ENCODE results near the gene MEIS1. TPM values are rescaled to one million over a fixed set of nuclear protein-coding genes. Genes with fewer than 3 reads are reported as not detected.

Gene MEIS1
- total and polyA plus RNA-seq, 2 donors from 2014 or later: 7.3 to 36.7 TPM

DNA sequence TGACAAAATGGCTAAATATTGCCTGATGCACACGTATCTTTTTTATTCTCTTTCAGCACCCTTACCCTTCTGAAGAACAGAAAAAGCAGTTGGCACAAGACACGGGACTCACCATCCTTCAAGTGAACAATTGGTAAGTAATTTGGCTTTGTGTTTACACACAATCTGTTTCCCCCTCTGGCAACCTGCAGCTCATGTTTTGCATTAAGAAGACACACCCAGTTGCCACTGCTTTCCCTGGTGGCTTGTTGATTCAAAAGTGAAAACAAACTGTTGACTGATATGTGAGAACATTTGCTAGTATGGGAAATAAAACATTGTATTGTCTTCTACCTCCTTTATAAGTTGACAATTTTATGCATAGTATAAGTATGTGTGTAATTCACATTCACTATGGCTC, 113.0 kb downstream of the MEIS1 start:
- H3K9ac ChIP-seq (ENCODE audit: low read length in 3 of 3): no peak overlapping the region
- FAIRE-seq: no peak
- no peaks in the 10 kb centered on the region for H3K27me3 ChIP-seq (ENCODE audit: control insufficient read depth, insufficient read depth, low read length)
- no peak overlapping the region for H3K27ac ChIP-seq (ENCODE audit: low read depth in 2 of 2, low read length in 2 of 2)
- H3K4me3 ChIP-seq (ENCODE audit: low read length in 3 of 3): no peak overlapping the region
- no peak for DNase-seq
- intact Hi-C loops (cut with DNase I): no loop called here
- no peaks in the 10 kb centered on the region for H3K9me3 ChIP-seq (ENCODE audit: control insufficient read depth in 2 of 3, insufficient read depth in 1 of 3, low read length in 3 of 3)
- H3K36me3 ChIP-seq (ENCODE audit: control insufficient read depth in 2 of 3, insufficient read depth in 3 of 3, low read length in 3 of 3): peaks cover 0 to 4% (median 0%) of the 10 kb centered on the region in 3 donors
- peaks cover 3 to 21% (median 7%) of the 10 kb centered on the region in 3 donors for H3K4me1 ChIP-seq (ENCODE audit: control insufficient read depth in 2 of 3, insufficient read depth in 2 of 3, low read depth in 1 of 3, low read length in 3 of 3)
- TF ChIP-seq, protein P1, sequence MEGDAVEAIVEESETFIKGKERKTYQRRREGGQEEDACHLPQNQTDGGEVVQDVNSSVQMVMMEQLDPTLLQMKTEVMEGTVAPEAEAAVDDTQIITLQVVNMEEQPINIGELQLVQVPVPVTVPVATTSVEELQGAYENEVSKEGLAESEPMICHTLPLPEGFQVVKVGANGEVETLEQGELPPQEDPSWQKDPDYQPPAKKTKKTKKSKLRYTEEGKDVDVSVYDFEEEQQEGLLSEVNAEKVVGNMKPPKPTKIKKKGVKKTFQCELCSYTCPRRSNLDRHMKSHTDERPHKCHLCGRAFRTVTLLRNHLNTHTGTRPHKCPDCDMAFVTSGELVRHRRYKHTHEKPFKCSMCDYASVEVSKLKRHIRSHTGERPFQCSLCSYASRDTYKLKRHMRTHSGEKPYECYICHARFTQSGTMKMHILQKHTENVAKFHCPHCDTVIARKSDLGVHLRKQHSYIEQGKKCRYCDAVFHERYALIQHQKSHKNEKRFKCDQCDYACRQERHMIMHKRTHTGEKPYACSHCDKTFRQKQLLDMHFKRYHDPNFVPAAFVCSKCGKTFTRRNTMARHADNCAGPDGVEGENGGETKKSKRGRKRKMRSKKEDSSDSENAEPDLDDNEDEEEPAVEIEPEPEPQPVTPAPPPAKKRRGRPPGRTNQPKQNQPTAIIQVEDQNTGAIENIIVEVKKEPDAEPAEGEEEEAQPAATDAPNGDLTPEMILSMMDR (IDR thresholded peaks at IDR 0.05; ENCODE audit: borderline replicate concordance, extremely low read depth, insufficient read depth): no peak

DNA sequence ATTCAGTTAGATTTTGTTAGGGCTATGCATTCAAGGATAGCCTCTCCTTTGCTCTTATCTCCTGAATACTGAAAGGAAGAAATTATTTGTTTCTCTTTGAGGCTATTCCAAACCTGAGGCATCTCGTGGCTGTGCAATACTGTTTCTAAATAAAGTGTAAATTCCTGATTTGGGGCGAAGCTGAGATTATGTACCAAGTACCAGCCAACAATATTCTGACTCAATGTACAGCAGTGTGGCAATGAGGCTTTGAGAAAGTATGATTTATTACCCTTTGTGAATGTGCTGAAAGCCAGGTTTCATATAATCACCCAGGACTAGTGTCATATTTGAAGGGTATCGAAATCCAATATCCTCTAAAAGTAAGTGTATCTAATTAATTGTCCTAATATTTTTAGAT, 113.5 kb downstream of the MEIS1 start:
- Histone ChIP-seq H3K9me3 (ENCODE audit: control insufficient read depth in 2 of 3, insufficient read depth in 1 of 3, low read length in 3 of 3) (no peaks in the 10 kb centered on the region), H3K36me3 (ENCODE audit: control insufficient read depth in 2 of 3, insufficient read depth in 3 of 3, low read length in 3 of 3) (peaks cover 0 to 4% (median 0%) of the 10 kb centered on the region in 3 donors), H3K27me3 (ENCODE audit: control insufficient read depth, insufficient read depth, low read length) (no peaks in the 10 kb centered on the region), H3K4me3 (ENCODE audit: low read length in 3 of 3) (no peak overlapping the region), H3K4me1 (ENCODE audit: control insufficient read depth in 2 of 3, insufficient read depth in 2 of 3, low read depth in 1 of 3, low read length in 3 of 3) (peaks cover 3 to 24% (median 7%) of the 10 kb centered on the region in 3 donors), H3K9ac (ENCODE audit: low read length in 3 of 3) (no peak overlapping the region), H3K27ac (ENCODE audit: low read depth in 2 of 2, low read length in 2 of 2) (no peak overlapping the region)
- no peak for FAIRE-seq
- DNase-seq: no peak
- intact Hi-C loops (cut with DNase I): no loop called here
- TF ChIP-seq, protein P1 (IDR thresholded peaks at IDR 0.05; ENCODE audit: borderline replicate concordance, extremely low read depth, insufficient read depth): no peak

DNA sequence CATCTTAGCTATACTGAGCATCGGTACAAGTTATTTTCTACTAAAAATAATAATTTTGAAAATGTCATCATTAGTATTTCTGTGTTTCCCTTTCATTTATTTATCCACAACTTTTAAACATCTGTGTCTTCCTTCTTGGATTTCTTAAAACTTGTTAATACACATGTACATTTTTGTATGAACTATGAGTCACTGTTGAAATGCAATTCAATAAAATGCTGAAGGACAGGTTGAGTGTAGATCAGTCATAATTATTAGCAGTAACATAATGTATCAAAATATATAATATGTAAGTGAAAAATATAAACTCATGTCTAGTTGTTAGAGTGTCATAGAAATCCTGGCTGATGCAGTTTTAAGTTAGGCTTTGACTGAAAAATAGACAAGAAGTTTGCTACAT, 115.9 kb downstream of the MEIS1 start:
- Histone ChIP-seq H3K9ac (ENCODE audit: low read length in 3 of 3) (no peak overlapping the region), H3K36me3 (ENCODE audit: control insufficient read depth in 2 of 3, insufficient read depth in 3 of 3, low read length in 3 of 3) (peaks cover 0 to 2% (median 0%) of the 10 kb centered on the region in 3 donors), H3K4me1 (ENCODE audit: control insufficient read depth in 2 of 3, insufficient read depth in 2 of 3, low read depth in 1 of 3, low read length in 3 of 3) (peaks cover 10 to 20% (median 10%) of the 10 kb centered on the region in 3 donors), H3K27ac (ENCODE audit: low read depth in 2 of 2, low read length in 2 of 2) (no peak overlapping the region), H3K27me3 (ENCODE audit: control insufficient read depth, insufficient read depth, low read length) (peaks cover 2% of the 10 kb centered on the region), H3K4me3 (ENCODE audit: low read length in 3 of 3) (no peak overlapping the region), H3K9me3 (ENCODE audit: control insufficient read depth in 2 of 3, insufficient read depth in 1 of 3, low read length in 3 of 3) (no peaks in the 10 kb centered on the region)
- TF ChIP-seq, protein P1 (IDR thresholded peaks at IDR 0.05; ENCODE audit: borderline replicate concordance, extremely low read depth, insufficient read depth): no peak
- intact Hi-C loops (cut with DNase I): no loop called here
- FAIRE-seq (no peak), DNase-seq (no peak)

DNA sequence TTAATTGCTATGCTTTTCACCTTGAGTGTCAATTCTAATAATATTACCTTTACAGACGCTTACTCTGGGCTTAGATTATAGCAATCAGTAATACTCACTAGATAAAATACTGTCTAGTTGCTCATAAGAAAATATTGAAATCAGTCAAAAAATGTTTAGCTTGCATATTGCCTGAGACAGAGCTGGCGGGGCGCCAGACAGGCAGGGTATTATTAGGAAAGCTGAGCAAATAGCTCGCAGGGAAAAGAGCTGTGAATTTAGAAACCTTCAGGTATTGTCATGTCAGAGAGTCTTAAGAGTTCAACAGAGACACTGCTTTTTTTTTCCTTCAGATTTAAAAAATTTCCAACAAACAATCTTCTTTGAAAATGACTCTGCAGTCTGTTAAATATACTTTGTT, 118.4 kb downstream of the MEIS1 start:
- Histone ChIP-seq H3K36me3 (ENCODE audit: control insufficient read depth in 2 of 3, insufficient read depth in 3 of 3, low read length in 3 of 3) (peaks cover 0 to 2% (median 0%) of the 10 kb centered on the region in 3 donors), H3K4me1 (ENCODE audit: control insufficient read depth in 2 of 3, insufficient read depth in 2 of 3, low read depth in 1 of 3, low read length in 3 of 3) (peaks cover 5 to 18% (median 8%) of the 10 kb centered on the region in 3 donors), H3K27ac (ENCODE audit: low read depth in 2 of 2, low read length in 2 of 2) (no peak overlapping the region), H3K27me3 (ENCODE audit: control insufficient read depth, insufficient read depth, low read length) (peaks cover 2% of the 10 kb centered on the region), H3K4me3 (ENCODE audit: low read length in 3 of 3) (no peak overlapping the region), H3K9ac (ENCODE audit: low read length in 3 of 3) (no peak overlapping the region), H3K9me3 (ENCODE audit: control insufficient read depth in 2 of 3, insufficient read depth in 1 of 3, low read length in 3 of 3) (no peaks in the 10 kb centered on the region)
- no peak for FAIRE-seq
- intact Hi-C loops (cut with DNase I): no loop called here
- no peak for DNase-seq
- TF ChIP-seq, protein P1 (IDR thresholded peaks at IDR 0.05; ENCODE audit: borderline replicate concordance, extremely low read depth, insufficient read depth): no peak

Measured in kidney (tissue), 14 donors.